Mononuclear cell (primary cell): ENCODE data around the gene CDC20. TPM values are rescaled to one million over a fixed set of nuclear protein-coding genes. Genes with fewer than 3 reads are reported as not detected.

Experiments
- H3K27me3 ChIP-seq: 2 replicates; pipeline ENCODE4 v1.6.0; 2011; ENCODE audit warnings: low read length, control low read depth; ENCODE audit not compliant: insufficient read depth
- H3K4me1 ChIP-seq: 2 replicates; pipeline ENCODE4 v1.5.1; 2011; ENCODE audit warnings: mild to moderate bottlenecking, low read length, control low read depth; ENCODE audit not compliant: insufficient read depth
- H3K4me3 ChIP-seq: 2 replicates; pipeline ENCODE4 v1.5.1; 2011; ENCODE audit warnings: mild to moderate bottlenecking, low read length, moderate library complexity
- H3K9me3 ChIP-seq: 2 replicates; pipeline ENCODE4 v1.5.1; 2011; ENCODE audit warnings: low read depth, mild to moderate bottlenecking, control low read depth, low read length
- total RNA-seq: library from RNA; depleted of rRNA; stranded (reverse); fragments of >200 nt; gene quantifications from one replicate; pipeline ENCODE4 v1.2.3, GENCODE V29; 2012

Gene CDC20
- 0.52 TPM for total RNA-seq

DNA sequence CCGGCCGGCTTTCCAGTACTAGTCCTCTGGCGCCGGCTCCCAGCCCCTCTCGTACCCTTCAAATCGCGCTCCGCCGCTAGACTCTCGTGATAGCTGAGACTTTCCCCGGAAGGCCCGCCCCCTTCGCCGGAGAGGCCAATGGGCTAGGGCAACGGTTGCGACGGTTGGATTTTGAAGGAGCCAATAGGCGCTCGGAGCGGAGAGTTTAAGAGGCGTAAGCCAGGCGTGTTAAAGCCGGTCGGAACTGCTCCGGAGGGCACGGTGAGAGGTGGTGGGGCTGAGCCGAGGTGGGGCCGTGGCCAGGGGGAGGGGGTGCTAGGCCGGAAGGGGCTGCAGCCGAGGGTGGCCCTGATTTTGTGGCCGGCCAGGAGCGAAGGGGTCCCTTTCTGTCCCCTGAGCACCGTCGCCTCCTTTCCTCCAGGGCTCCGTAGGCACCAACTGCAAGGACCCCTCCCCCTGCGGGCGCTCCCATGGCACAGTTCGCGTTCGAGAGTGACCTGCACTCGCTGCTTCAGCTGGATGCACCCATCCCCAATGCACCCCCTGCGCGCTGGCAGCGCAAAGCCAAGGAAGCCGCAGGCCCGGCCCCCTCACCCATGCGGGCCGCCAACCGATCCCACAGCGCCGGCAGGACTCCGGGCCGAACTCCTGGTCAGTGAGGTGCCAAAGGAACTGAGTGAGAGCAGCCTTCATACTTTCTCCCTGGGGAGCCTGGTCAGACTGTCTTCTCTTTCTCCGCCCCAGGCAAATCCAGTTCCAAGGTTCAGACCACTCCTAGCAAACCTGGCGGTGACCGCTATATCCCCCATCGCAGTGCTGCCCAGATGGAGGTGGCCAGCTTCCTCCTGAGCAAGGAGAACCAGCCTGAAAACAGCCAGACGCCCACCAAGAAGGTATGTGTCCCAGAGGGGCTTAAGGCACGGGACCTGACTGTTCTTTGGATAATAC, at the start of gene CDC20:
TSS of gene CDC20 (plus strand) at position 236 of the 948 bp plus-strand sequence. CDS start at position 471, 235 bp downstream.
- no peaks in the 10 kb centered on the region for H3K27me3 ChIP-seq
- peak within 1 kb of the TSS; percentile 61 for H3K4me3 ChIP-seq
- H3K9me3 ChIP-seq = no peaks in the 10 kb centered on the region
- H3K4me1 ChIP-seq = peaks cover 48% of the 10 kb centered on the region

GRCh38 chr1:43309405-43310025, 49.3 kb upstream of the CDC20 start:
- Histone ChIP-seq H3K4me3 (no peak overlapping the region), H3K4me1 (no peaks in the 10 kb centered on the region), H3K27me3 (no peaks in the 10 kb centered on the region), H3K9me3 (no peaks in the 10 kb centered on the region)

DNA sequence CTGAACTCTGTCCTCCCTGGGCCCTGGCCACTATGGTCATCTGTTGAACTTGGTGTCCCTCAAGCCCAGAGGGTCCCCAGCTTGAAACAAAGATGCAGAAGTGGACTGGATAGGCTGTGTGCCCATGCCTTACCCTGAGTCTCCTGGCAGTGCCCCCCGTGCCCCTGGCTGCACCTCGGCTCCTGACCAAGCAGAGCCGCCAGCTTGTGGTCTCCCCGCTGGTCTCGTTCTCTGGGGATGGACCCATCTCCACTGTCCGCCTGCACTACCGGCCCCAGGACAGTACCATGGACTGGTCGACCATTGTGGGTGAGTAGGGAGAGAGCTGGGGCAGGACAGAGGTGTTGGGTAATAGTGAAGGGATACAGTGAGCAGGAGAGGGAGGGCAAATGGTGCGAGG, 47.3 kb upstream of the CDC20 start:
- Histone ChIP-seq H3K9me3 (no peaks in the 10 kb centered on the region), H3K4me1 (no peaks in the 10 kb centered on the region), H3K27me3 (no peaks in the 10 kb centered on the region), H3K4me3 (no peak overlapping the region)

DNA sequence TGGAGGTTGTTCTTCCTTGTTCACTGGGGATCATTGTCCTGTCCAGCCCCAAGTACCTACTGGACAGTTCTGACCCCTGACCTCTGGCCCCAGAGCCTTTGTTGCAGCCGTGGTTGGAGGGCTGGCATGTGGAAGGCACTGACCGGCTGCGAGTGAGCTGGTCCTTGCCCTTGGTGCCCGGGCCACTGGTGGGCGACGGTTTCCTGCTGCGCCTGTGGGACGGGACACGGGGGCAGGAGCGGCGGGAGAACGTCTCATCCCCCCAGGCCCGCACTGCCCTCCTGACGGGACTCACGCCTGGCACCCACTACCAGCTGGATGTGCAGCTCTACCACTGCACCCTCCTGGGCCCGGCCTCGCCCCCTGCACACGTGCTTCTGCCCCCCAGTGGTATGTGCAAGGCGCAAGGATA, 46.6 kb upstream of the CDC20 start:
- no peak overlapping the region for H3K4me3 ChIP-seq
- H3K27me3 ChIP-seq = no peaks in the 10 kb centered on the region
- no peaks in the 10 kb centered on the region for H3K9me3 ChIP-seq
- no peaks in the 10 kb centered on the region for H3K4me1 ChIP-seq

- no peaks in the 10 kb centered on the region for H3K27me3 ChIP-seq
- no peak overlapping the region for H3K4me3 ChIP-seq
- H3K4me1 ChIP-seq = no peaks in the 10 kb centered on the region
- no peaks in the 10 kb centered on the region for H3K9me3 ChIP-seq
Observed at GRCh38 chr1:43312663-43313515, 45.9 kb upstream of the CDC20 start.

DNA sequence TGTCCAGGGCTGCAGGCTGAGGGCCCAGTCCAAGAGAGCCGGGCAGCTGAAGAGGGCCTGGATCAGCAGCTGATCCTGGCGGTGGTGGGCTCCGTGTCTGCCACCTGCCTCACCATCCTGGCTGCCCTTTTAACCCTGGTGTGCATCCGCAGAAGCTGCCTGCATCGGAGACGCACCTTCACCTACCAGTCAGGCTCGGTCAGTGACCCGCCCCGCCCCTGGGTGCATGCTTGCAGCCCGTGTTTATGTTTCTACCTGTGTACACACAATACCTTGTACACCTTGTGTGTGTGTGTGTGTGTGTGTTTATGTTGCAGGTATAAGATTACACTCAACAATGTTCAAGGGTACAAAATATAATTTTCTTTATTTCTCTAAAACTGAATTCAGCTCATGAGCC, 45.0 kb upstream of the CDC20 start:
- Histone ChIP-seq H3K4me3 (no peak overlapping the region), H3K9me3 (no peaks in the 10 kb centered on the region), H3K27me3 (no peaks in the 10 kb centered on the region), H3K4me1 (no peaks in the 10 kb centered on the region)

DNA sequence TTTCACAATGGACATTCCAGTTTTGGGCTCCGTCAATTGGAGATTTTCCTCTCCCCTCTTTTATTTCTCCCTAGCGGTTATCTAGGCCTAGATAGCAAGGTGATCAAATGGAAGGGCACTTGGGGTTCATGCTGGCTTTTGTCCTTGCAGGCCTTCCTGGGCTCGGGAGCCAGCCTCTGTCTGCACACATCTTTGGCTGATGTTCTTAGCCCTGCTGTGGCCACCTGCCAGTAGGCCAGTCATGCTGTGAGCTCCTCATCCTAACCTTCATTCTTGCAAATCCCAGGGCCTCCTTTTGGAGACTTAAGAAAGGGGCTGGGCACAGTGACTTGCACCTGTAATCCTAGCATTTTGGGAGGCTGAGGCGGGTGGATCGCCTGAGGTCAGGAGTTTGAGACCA, 44.5 kb upstream of the CDC20 start:
- Histone ChIP-seq H3K27me3 (no peaks in the 10 kb centered on the region), H3K9me3 (no peaks in the 10 kb centered on the region), H3K4me3 (no peak overlapping the region), H3K4me1 (no peaks in the 10 kb centered on the region)

DNA sequence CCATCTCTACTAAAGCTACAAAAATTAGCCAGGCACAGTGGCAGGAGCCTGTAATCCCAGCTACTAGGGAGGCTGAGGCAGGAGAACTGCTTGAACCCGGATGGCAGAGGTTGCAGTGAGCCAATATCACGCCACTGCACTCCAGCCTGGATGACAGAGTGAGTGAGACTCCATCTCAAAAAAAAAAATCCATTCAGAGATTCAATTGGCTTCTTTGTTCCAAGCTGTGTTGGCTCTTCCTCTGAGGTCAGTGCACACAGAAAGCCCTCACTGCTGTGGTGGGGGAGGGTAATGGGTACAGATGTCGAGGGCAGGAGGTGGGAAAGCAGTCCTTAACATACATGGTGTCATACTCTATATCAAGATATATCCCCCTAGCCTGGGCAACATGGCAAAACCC, 43.3 kb upstream of the CDC20 start:
- no peak overlapping the region for H3K4me3 ChIP-seq
- no peaks in the 10 kb centered on the region for H3K27me3 ChIP-seq
- H3K9me3 ChIP-seq = no peaks in the 10 kb centered on the region

DNA sequence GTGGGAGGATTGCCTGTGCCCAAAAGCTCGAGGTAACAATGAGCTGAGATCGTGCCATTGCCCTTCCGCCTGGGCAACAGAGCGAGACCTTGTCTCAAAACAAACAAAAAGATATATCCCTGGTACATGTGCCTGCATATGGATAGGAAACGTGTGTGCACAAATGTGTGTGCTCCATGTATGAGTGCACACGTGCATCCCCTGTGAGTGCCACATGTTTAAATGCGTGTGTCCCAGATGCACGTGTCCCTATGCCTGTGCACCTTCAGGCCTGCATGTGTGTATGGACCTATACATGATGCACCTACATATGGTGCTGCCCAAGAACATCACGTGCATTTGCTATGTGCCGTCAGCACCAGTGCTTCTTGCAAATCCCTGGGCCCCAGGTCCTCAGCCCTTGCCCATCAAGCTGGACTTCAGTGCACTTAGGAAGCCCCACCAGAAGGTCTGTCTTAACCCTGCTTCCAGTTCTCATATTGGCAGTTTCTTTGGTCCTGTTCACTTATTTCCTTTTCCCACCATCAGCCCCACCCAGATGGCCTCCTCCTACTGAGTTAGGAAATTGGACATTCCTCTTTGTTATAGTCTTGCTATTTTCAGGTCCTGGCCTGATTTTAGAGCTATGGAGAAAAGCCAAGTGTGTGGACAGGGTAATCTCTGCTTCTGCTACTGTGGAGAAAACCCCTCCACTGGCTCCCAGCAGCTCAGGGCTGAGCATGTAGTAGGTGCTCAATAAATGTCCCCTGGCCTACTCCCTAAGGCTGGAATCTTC, 42.6 kb upstream of the CDC20 start:
- no peak overlapping the region for H3K4me3 ChIP-seq
- no peaks in the 10 kb centered on the region for H3K27me3 ChIP-seq
- no peaks in the 10 kb centered on the region for H3K4me1 ChIP-seq
- no peaks in the 10 kb centered on the region for H3K9me3 ChIP-seq

More for the DNA sequence above, 43.3 kb upstream of the CDC20 start:
- H3K4me1 ChIP-seq = no peaks in the 10 kb centered on the region

- Histone ChIP-seq H3K4me1 (no peaks in the 10 kb centered on the region), H3K27me3 (no peaks in the 10 kb centered on the region), H3K9me3 (no peaks in the 10 kb centered on the region), H3K4me3 (no peak overlapping the region)
Observed at GRCh38 chr1:43316738-43317520, 41.9 kb upstream of the CDC20 start.

GRCh38 chr1:43317817-43318471, 40.8 kb upstream of the CDC20 start:
- H3K4me1 ChIP-seq = no peaks in the 10 kb centered on the region
- H3K4me3 ChIP-seq = no peak overlapping the region
- H3K9me3 ChIP-seq = no peaks in the 10 kb centered on the region
- no peaks in the 10 kb centered on the region for H3K27me3 ChIP-seq

GRCh38 chr1:43318831-43319230, 40.0 kb upstream of the CDC20 start:
- no peak overlapping the region for H3K4me3 ChIP-seq
- H3K4me1 ChIP-seq = no peaks in the 10 kb centered on the region
- H3K9me3 ChIP-seq = no peaks in the 10 kb centered on the region
- no peaks in the 10 kb centered on the region for H3K27me3 ChIP-seq

DNA sequence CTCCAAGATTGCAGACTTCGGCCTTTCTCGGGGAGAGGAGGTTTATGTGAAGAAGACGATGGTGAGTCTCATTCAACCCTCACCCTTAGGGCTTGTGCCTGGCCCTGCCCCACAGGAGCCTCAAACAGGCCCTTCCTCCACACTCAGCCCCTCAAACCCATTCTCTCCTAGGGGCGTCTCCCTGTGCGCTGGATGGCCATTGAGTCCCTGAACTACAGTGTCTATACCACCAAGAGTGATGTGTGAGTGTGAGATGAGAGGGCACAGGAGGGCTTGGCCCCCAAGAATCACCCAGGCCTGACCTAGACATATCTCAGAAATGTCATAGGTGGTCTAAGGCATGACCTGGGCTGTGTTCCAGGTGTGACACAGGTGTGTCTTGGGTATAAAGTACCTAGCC, 39.5 kb upstream of the CDC20 start:
- H3K9me3 ChIP-seq = no peaks in the 10 kb centered on the region
- H3K4me1 ChIP-seq = no peaks in the 10 kb centered on the region
- H3K27me3 ChIP-seq = no peaks in the 10 kb centered on the region
- H3K4me3 ChIP-seq = no peak overlapping the region
